Ovary (tissue), 9 donors: ENCODE data around the gene ASPN. TPM values are rescaled to one million over a fixed set of nuclear protein-coding genes. Genes with fewer than 3 reads are reported as not detected.

ENCODE experiments used
- DNase-seq, 5 donors: peaks; one replicate each; pipeline ENCODE4 v3.0.0-alpha.2; 2019 to 2020
- H3K27ac ChIP-seq, 2 donors: fragments of 200-600 bp; one replicate each; pipeline versions ENCODE4 v1.5.1 to v1.8.0; 2019 to 2022
- H3K27me3 ChIP-seq: fragments of 200-600 bp; one replicate; pipeline ENCODE4 v1.8.0; 2022
- H3K36me3 ChIP-seq: fragments of 200-600 bp; sonication (generic); one replicate; pipeline ENCODE4 v1.5.1; 2019
- H3K4me1 ChIP-seq: one replicate; pipeline ENCODE4 v1.8.1; 2013; ENCODE audit warnings: mild to moderate bottlenecking, moderate library complexity; ENCODE audit not compliant: insufficient read depth
- H3K4me3 ChIP-seq: fragments of 200-600 bp; sonication (generic); one replicate; pipeline ENCODE4 v1.5.1; 2017
- H3K9me3 ChIP-seq, 2 donors: fragments of 200-600 bp in 1 of 2; sonication (generic) in 1 of 2; one replicate each; pipeline versions ENCODE4 v1.5.1 to v1.8.1; 2013 to 2019; ENCODE audit warnings: mild to moderate bottlenecking in 1 of 2, moderate library complexity in 1 of 2
- CTCF ChIP-seq, 3 donors: fragments of 450-650 bp in 2 of 3; fragments of 200-600 bp in 1 of 3; IDR thresholded peaks; one replicate each; pipeline versions ENCODE4 v1.5.1 to v1.8.0; 2016 to 2022; ENCODE audit warnings: antibody characterized with exemption in 3 of 3, mild to moderate bottlenecking in 1 of 3
- EP300 ChIP-seq: sonication (generic); formaldehyde crosslinking; IDR thresholded peaks from one replicate; pipeline ENCODE4 v1.6.1; 2017; ENCODE audit warnings: antibody characterized with exemption
- POLR2A ChIP-seq: fragments of 450-650 bp; IDR thresholded peaks from one replicate; pipeline ENCODE4 v1.6.1; 2017; ENCODE audit warnings: antibody characterized with exemption, mild to moderate bottlenecking, moderate library complexity
- WGBS, 3 donors: extraction: QIAGEN DNeasy Blood & Tissue Kit in 1 of 3; methylation state at CpG; one replicate each; pipeline versions ENCODE4 v1.1.5 to v1.1.7; 2013 to 2017; 5-methylcytosine and 5-hydroxymethylcytosine counted together
- intact Hi-C, 4 donors: fragments of 100-400 bp; cut with DNase I; formaldehyde crosslinking; loops; one replicate each; pipeline versions ENCODE4 v1.11.0 to v1.15.1; 2022 to 2023
- polyA plus RNA-seq, 2 donors: library from polyadenylated mRNA; stranded (reverse); fragments of 200-250 nt in 1 of 2; fragments of 350-450 nt in 1 of 2; fragmentation: Illumina TruSeq in 1 of 2; extraction: RNeasy Lipid Tissue Mini Kit (QIAGEN cat#74804) in 1 of 2; gene quantifications; one replicate each; pipeline ENCODE4 v1.2.3, GENCODE V29; 2013 to 2014
- total RNA-seq, 7 donors: library from RNA; depleted of rRNA in 2 of 7; stranded (reverse); fragments of >200 nt in 2 of 7; fragmentation: NEBNext Ultra II Directional in 3 of 7; extraction: Animal tissue kit (Norgen Biotek cat#: 25700) in 3 of 7; gene quantifications; one replicate each; pipeline versions ENCODE4 v1.1.0 to v1.2.4, GENCODE V29; 2016 to 2023
- donor health status: DM: no; HTN: no; CAD: no; lungs with moderate emphysema.
- donor health status: DM: no; HTN: no; CAD: no.
- donor health status: Bipolar disorder and iron deficiency.
- donor health status: DM: yes; HTN: yes; CAD: no.
- donor health status: DM: no; HTN: no; CAD: no.
- donor health status: DM: yes; HTN: yes; CAD: no.

ASPN gene
- total and polyA plus RNA-seq, 9 donors, result 0.90 to 39.5 (median 4.5) TPM

- 85 to 92% (median 88%) methylated on average over 4 of the region's 4 CpGs for WGBS, 3 donors
- no peak overlapping the region for H3K4me3 ChIP-seq
- peaks cover 4% of the 10 kb centered on the region for H3K4me1 ChIP-seq
- no peaks in the 10 kb centered on the region for H3K36me3 ChIP-seq
- intact Hi-C loops, result no loop called here
- H3K27me3 ChIP-seq, result no peaks in the 10 kb centered on the region
- H3K9me3 ChIP-seq, result peaks cover 0 to 3% of the 10 kb centered on the region in 2 donors
- no peak for DNase-seq
- H3K27ac ChIP-seq, result no peak overlapping the region
- TF ChIP-seq POLR2A, result no peak
- TF ChIP-seq CTCF (IDR thresholded peaks at IDR 0.05), result no peak
- no peak for TF ChIP-seq EP300
Observed at GRCh38 chr9:92527832-92528521, 45.7 kb upstream of the ASPN start.

- Histone ChIP-seq H3K4me3 (no peak overlapping the region), H3K4me1 (peaks cover 4% of the 10 kb centered on the region), H3K9me3 (peaks cover 0 to 3% of the 10 kb centered on the region in 2 donors), H3K27ac (no peak overlapping the region), H3K36me3 (no peaks in the 10 kb centered on the region), H3K27me3 (no peaks in the 10 kb centered on the region)
- no peak for DNase-seq
- TF ChIP-seq POLR2A (no peak), CTCF (IDR thresholded peaks at IDR 0.05) (no peak), EP300 (no peak)
- intact Hi-C loops, result no loop called here
- 94 to 98% (median 94%) methylated on average over 2 of the region's 2 CpGs for WGBS, 3 donors
Observed at GRCh38 chr9:92527291-92527828, 45.1 kb upstream of the ASPN start.

- H3K27me3 ChIP-seq, result no peaks in the 10 kb centered on the region
- TF ChIP-seq EP300 (no peak), POLR2A (no peak), CTCF (IDR thresholded peaks at IDR 0.05) (no peak)
- H3K9me3 ChIP-seq, result peaks cover 0 to 3% of the 10 kb centered on the region in 2 donors
- H3K36me3 ChIP-seq, result no peaks in the 10 kb centered on the region
- H3K4me1 ChIP-seq, result peaks cover 4% of the 10 kb centered on the region
- intact Hi-C loops, result no loop called here
- no peak for DNase-seq
- no peak overlapping the region for H3K4me3 ChIP-seq
- 93 to 96% (median 95%) methylated on average over 5 of the region's 5 CpGs for WGBS, 3 donors
- H3K27ac ChIP-seq, result no peak overlapping the region
Observed at GRCh38 chr9:92525306-92525705, 43.0 kb upstream of the ASPN start.

- intact Hi-C loops, result no loop called here
- DNase-seq, result no peak
- Histone ChIP-seq H3K4me1 (peaks cover 4% of the 10 kb centered on the region), H3K9me3 (peaks cover 0 to 3% of the 10 kb centered on the region in 2 donors), H3K27ac (no peak overlapping the region), H3K4me3 (no peak overlapping the region), H3K27me3 (no peaks in the 10 kb centered on the region), H3K36me3 (no peaks in the 10 kb centered on the region)
- WGBS, 3 donors, result 93 to 100% (median 94%) methylated on average over 1 of the region's 1 CpG
- no peak for TF ChIP-seq POLR2A
- no peak for TF ChIP-seq EP300
Observed at GRCh38 chr9:92524881-92525280, 42.6 kb upstream of the ASPN start.
